NCI-H2171 treated with DMSO at 0.1 percent for 48 hours (cell line): Measurements from ENCODE around the gene NMUR2.

Source experiments
- DNase-seq: peaks from one replicate; lab custom pipeline; 2025; lab: John Stamatoyannopoulos, UW

The NMUR2 gene

GRCh38 chr5:152405145-152405544 lies at the start of gene NMUR2:
Gene NMUR2 (minus strand): TSS chr5:152405279. CDS start chr5:152405113, 166 bp downstream.
- peak; percentile 1 for DNase-seq

- no peak for DNase-seq
Observed at GRCh38 chr5:152443935-152444334, 38.9 kb upstream of the NMUR2 start.

- no peak for DNase-seq
Observed at GRCh38 chr5:152439791-152440190, 34.7 kb upstream of the NMUR2 start.

- no peak for DNase-seq
Observed at GRCh38 chr5:152437866-152438265, 32.8 kb upstream of the NMUR2 start.

- peak; percentile 1 for DNase-seq
Observed at GRCh38 chr5:152427721-152428120, 22.6 kb upstream of the NMUR2 start.

- no peak for DNase-seq
Observed at GRCh38 chr5:152425083-152425482, 20.0 kb upstream of the NMUR2 start.

- no peak for DNase-seq
Observed at GRCh38 chr5:152424501-152424900, 19.4 kb upstream of the NMUR2 start.

GRCh38 chr5:152422081-152422480 lies 17.0 kb upstream of the NMUR2 start:
- DNase-seq = no peak

- DNase-seq = peak; percentile 45
Observed at GRCh38 chr5:152412129-152412528, 7.0 kb upstream of the NMUR2 start.

- no peak for DNase-seq
Observed at GRCh38 chr5:152406082-152406481, 1.0 kb upstream of the NMUR2 start.

GRCh38 chr5:152404494-152404893 lies 585 bp downstream of the NMUR2 start:
- DNase-seq = no peak

- no peak for DNase-seq
Observed at GRCh38 chr5:152403046-152403445, 2.0 kb downstream of the NMUR2 start.

GRCh38 chr5:152400846-152401245 lies 4.2 kb downstream of the NMUR2 start:
- DNase-seq = no peak

GRCh38 chr5:152397581-152397980 lies 7.5 kb downstream of the NMUR2 start:
- no peak for DNase-seq

GRCh38 chr5:152393441-152393840 lies 11.6 kb downstream of the NMUR2 start:
- DNase-seq = no peak

- no peak for DNase-seq
Observed at GRCh38 chr5:152389208-152389849, 15.8 kb downstream of the NMUR2 start.

GRCh38 chr5:152388610-152389009 lies 16.5 kb downstream of the NMUR2 start:
- DNase-seq = no peak

GRCh38 chr5:152380415-152381123 lies 24.5 kb downstream of the NMUR2 start:
- DNase-seq = no peak

- no peak for DNase-seq
Observed at GRCh38 chr5:152379331-152379730, 25.7 kb downstream of the NMUR2 start.

- DNase-seq = no peak
Observed at GRCh38 chr5:152378730-152379129, 26.3 kb downstream of the NMUR2 start.

GRCh38 chr5:152376886-152377285 lies 28.2 kb downstream of the NMUR2 start:
- no peak for DNase-seq

GRCh38 chr5:152374711-152375275 lies 30.3 kb downstream of the NMUR2 start:
- DNase-seq = no peak

- no peak for DNase-seq
Observed at GRCh38 chr5:152372875-152373274, 32.2 kb downstream of the NMUR2 start.
